CD4-positive, CD25-positive, alpha-beta regulatory T cell (primary cell): Measurements from ENCODE around the gene KLF14. TPM values are rescaled to one million over a fixed set of nuclear protein-coding genes. Genes with fewer than 3 reads are reported as not detected.

Experiments
- ATAC-seq, 2 donors: fragments of 150-1000 bp; cut with Tn5 transposase; one replicate each; pipeline ENCODE4 v1.10.0; 2021; ENCODE audit warnings: low read depth in 2 of 2, moderate number of reproducible peaks in 2 of 2, moderate library complexity in 1 of 2
- DNase-seq, 3 donors: peaks; one replicate each; pipeline versions ENCODE4 v3.0.0 to v3.0.0-alpha.2; 2012 to 2022; ENCODE audit warnings: mixed read lengths in 1 of 3
- H3K27ac ChIP-seq: one replicate; pipeline ENCODE4 v1.7.0; 2013; ENCODE audit warnings: mild to moderate bottlenecking, low read length; ENCODE audit not compliant: insufficient read depth, poor library complexity, severe bottlenecking
- H3K27me3 ChIP-seq: one replicate; pipeline ENCODE4 v1.7.0; 2013; ENCODE audit warnings: low read length; ENCODE audit not compliant: control insufficient read depth, insufficient read depth
- H3K36me3 ChIP-seq: one replicate; pipeline ENCODE4 v1.7.0; 2013; ENCODE audit warnings: mild to moderate bottlenecking, low read length, moderate library complexity; ENCODE audit not compliant: control insufficient read depth, insufficient read depth
- H3K4me1 ChIP-seq: 2 replicates; pipeline ENCODE4 v1.7.0; 2013; ENCODE audit warnings: mild to moderate bottlenecking, low read length; ENCODE audit not compliant: insufficient read depth, control insufficient read depth, poor library complexity, severe bottlenecking
- H3K4me3 ChIP-seq: one replicate; pipeline ENCODE4 v1.7.0; 2013; ENCODE audit warnings: low read depth, mild to moderate bottlenecking, low read length, moderate library complexity
- H3K9me3 ChIP-seq, 2 experiments: 1 replicate in 1 of 2; 2 replicates in 1 of 2; pipeline ENCODE4 v1.7.0; 2013; ENCODE audit warnings: low read length in 2 of 2, mild to moderate bottlenecking in 1 of 2, moderate library complexity in 1 of 2; ENCODE audit not compliant: control insufficient read depth in 2 of 2
- H3K27ac Mint-ChIP-seq, 3 donors: one replicate each; pipeline ENCODE4 v1.8.0; 2020 to 2022; ENCODE audit warnings: mild to moderate bottlenecking in 3 of 3, mixed read lengths in 3 of 3, moderate library complexity in 2 of 3
- H3K27me3 Mint-ChIP-seq: one replicate; pipeline ENCODE4 v1.8.0; 2022; ENCODE audit warnings: mild to moderate bottlenecking, mixed read lengths
- H3K36me3 Mint-ChIP-seq: one replicate; pipeline ENCODE4 v1.8.0; 2020; ENCODE audit warnings: mixed read lengths
- H3K4me1 Mint-ChIP-seq, 4 donors: one replicate each; pipeline ENCODE4 v1.8.0; 2020 to 2022; ENCODE audit warnings: mixed read lengths in 4 of 4, mild to moderate bottlenecking in 1 of 4
- H3K4me3 Mint-ChIP-seq, 4 donors: one replicate each; pipeline ENCODE4 v1.8.0; 2020 to 2022; ENCODE audit warnings: mild to moderate bottlenecking in 4 of 4, mixed read lengths in 4 of 4, moderate library complexity in 3 of 4
- H3K9me3 Mint-ChIP-seq, 7 donors: one replicate each; pipeline ENCODE4 v1.8.0; 2020 to 2022; ENCODE audit warnings: mixed read lengths in 7 of 7, mild to moderate bottlenecking in 3 of 7, moderate library complexity in 2 of 7
- polyA plus RNA-seq, 4 donors: library from polyadenylated mRNA; unstranded; fragments of 300-500 nt; fragmentation: Illumina TruSeq; gene quantifications; one replicate each; pipeline ENCODE4 v1.2.3, GENCODE V29; 2021
- total RNA-seq: library from RNA; stranded (reverse); gene quantifications from one replicate; pipeline ENCODE4 v1.2.3, GENCODE V29; 2022

KLF14 gene
- total and polyA plus RNA-seq, 5 donors from 2014 or later: not detected

GRCh38 chr7:130756316-130756715, 22.3 kb upstream of the KLF14 start:
- DNase-seq (no peak), ATAC-seq (no peak)
- Histone ChIP-seq H3K36me3 (no peaks in the 10 kb centered on the region), H3K27ac (no peak overlapping the region), H3K4me1 (no peaks in the 10 kb centered on the region), H3K4me3 (no peak overlapping the region), H3K27me3 (peaks cover 7% of the 10 kb centered on the region), H3K9me3 (no peaks in the 10 kb centered on the region)
- H3K27ac Mint-ChIP-seq: no peak overlapping the region
- H3K36me3 Mint-ChIP-seq: no peaks in the 10 kb centered on the region
- H3K4me1 Mint-ChIP-seq: peaks cover 0 to 5% (median 2%) of the 10 kb centered on the region in 4 donors
- peaks cover 0 to 2% (median 0%) of the 10 kb centered on the region in 7 donors for H3K9me3 Mint-ChIP-seq
- peaks cover 25% of the 10 kb centered on the region for H3K27me3 Mint-ChIP-seq
- H3K4me3 Mint-ChIP-seq: no peak overlapping the region

- no peak for DNase-seq
- Mint-ChIP-seq H3K27ac (no peak overlapping the region), H3K4me3 (no peak overlapping the region), H3K27me3 (peaks cover 23% of the 10 kb centered on the region), H3K4me1 (no peaks in the 10 kb centered on the region), H3K36me3 (no peaks in the 10 kb centered on the region), H3K9me3 (peaks cover 0 to 2% (median 0%) of the 10 kb centered on the region in 7 donors)
- ATAC-seq: no peak
- Histone ChIP-seq H3K36me3 (no peaks in the 10 kb centered on the region), H3K27me3 (peaks cover 5% of the 10 kb centered on the region), H3K4me3 (no peak overlapping the region), H3K27ac (no peak overlapping the region), H3K4me1 (no peaks in the 10 kb centered on the region), H3K9me3 (no peaks in the 10 kb centered on the region)
Measured at GRCh38 chr7:130752424-130752823, 18.4 kb upstream of the KLF14 start.

GRCh38 chr7:130750755-130751154, 16.7 kb upstream of the KLF14 start:
- Mint-ChIP-seq H3K4me3 (no peak overlapping the region), H3K4me1 (no peaks in the 10 kb centered on the region), H3K36me3 (no peaks in the 10 kb centered on the region), H3K9me3 (no peaks in the 10 kb centered on the region), H3K27me3 (peaks cover 23% of the 10 kb centered on the region), H3K27ac (no peak overlapping the region)
- no peak overlapping the region for H3K4me3 ChIP-seq
- H3K4me1 ChIP-seq: no peaks in the 10 kb centered on the region
- H3K36me3 ChIP-seq: no peaks in the 10 kb centered on the region
- no peak for ATAC-seq
- no peak overlapping the region for H3K27ac ChIP-seq
- no peak for DNase-seq
- no peaks in the 10 kb centered on the region for H3K9me3 ChIP-seq
- peaks cover 16% of the 10 kb centered on the region for H3K27me3 ChIP-seq

- Histone ChIP-seq H3K36me3 (no peaks in the 10 kb centered on the region), H3K4me1 (no peaks in the 10 kb centered on the region), H3K4me3 (no peak overlapping the region), H3K27me3 (peaks cover 27% of the 10 kb centered on the region), H3K9me3 (no peaks in the 10 kb centered on the region), H3K27ac (no peak overlapping the region)
- no peak for DNase-seq
- no peak overlapping the region for H3K4me3 Mint-ChIP-seq
- H3K36me3 Mint-ChIP-seq: no peaks in the 10 kb centered on the region
- peaks cover 32% of the 10 kb centered on the region for H3K27me3 Mint-ChIP-seq
- ATAC-seq: no peak
- no peaks in the 10 kb centered on the region for H3K9me3 Mint-ChIP-seq
- H3K4me1 Mint-ChIP-seq: no peaks in the 10 kb centered on the region
- no peak overlapping the region for H3K27ac Mint-ChIP-seq
Measured at GRCh38 chr7:130748531-130749389, 14.8 kb upstream of the KLF14 start.

- no peaks in the 10 kb centered on the region for H3K36me3 ChIP-seq
- no peaks in the 10 kb centered on the region for H3K4me1 ChIP-seq
- ATAC-seq (no peak), DNase-seq (no peak)
- Mint-ChIP-seq H3K9me3 (no peaks in the 10 kb centered on the region), H3K27me3 (peaks cover 48% of the 10 kb centered on the region), H3K27ac (no peak overlapping the region), H3K4me1 (no peaks in the 10 kb centered on the region), H3K4me3 (no peak overlapping the region), H3K36me3 (no peaks in the 10 kb centered on the region)
- H3K4me3 ChIP-seq: no peak overlapping the region
- no peak overlapping the region for H3K27ac ChIP-seq
- peaks cover 66% of the 10 kb centered on the region for H3K27me3 ChIP-seq
- H3K9me3 ChIP-seq: no peaks in the 10 kb centered on the region
Measured at GRCh38 chr7:130741331-130741995, 7.5 kb upstream of the KLF14 start.

- ATAC-seq (no peak), DNase-seq (no peak)
- H3K9me3 ChIP-seq: no peaks in the 10 kb centered on the region
- no peak overlapping the region for H3K4me3 Mint-ChIP-seq
- H3K4me1 ChIP-seq: no peaks in the 10 kb centered on the region
- H3K36me3 Mint-ChIP-seq: no peaks in the 10 kb centered on the region
- H3K4me1 Mint-ChIP-seq: no peaks in the 10 kb centered on the region
- H3K27ac Mint-ChIP-seq: no peak overlapping the region
- peaks cover 70% of the 10 kb centered on the region for H3K27me3 ChIP-seq
- no peaks in the 10 kb centered on the region for H3K9me3 Mint-ChIP-seq
- H3K27me3 Mint-ChIP-seq: peaks cover 56% of the 10 kb centered on the region
- H3K4me3 ChIP-seq: no peak overlapping the region
- no peak overlapping the region for H3K27ac ChIP-seq
- no peaks in the 10 kb centered on the region for H3K36me3 ChIP-seq
Measured at GRCh38 chr7:130740606-130741005, 6.6 kb upstream of the KLF14 start.

GRCh38 chr7:130736298-130736900, 2.4 kb upstream of the KLF14 start:
- peak overlapping the region in 1 of 4 donors; percentile 11 for H3K4me3 Mint-ChIP-seq
- Histone ChIP-seq H3K4me1 (peaks cover 16% of the 10 kb centered on the region), H3K9me3 (peaks cover 3 to 14% of the 10 kb centered on the region in 2 experiments), H3K27me3 (peaks cover 71% of the 10 kb centered on the region), H3K36me3 (no peaks in the 10 kb centered on the region), H3K4me3 (no peak overlapping the region), H3K27ac (no peak overlapping the region)
- DNase-seq: no peak
- peaks cover 5 to 13% (median 11%) of the 10 kb centered on the region in 4 donors for H3K4me1 Mint-ChIP-seq
- peaks cover 62% of the 10 kb centered on the region for H3K27me3 Mint-ChIP-seq
- H3K27ac Mint-ChIP-seq: no peak overlapping the region
- no peaks in the 10 kb centered on the region for H3K36me3 Mint-ChIP-seq
- no peak for ATAC-seq
- peaks cover 0 to 22% (median 0%) of the 10 kb centered on the region in 7 donors for H3K9me3 Mint-ChIP-seq
